ENCODE results near the gene STXBP1. TPM values are rescaled to one million over a fixed set of nuclear protein-coding genes. Genes with fewer than 3 reads are reported as not detected.

STXBP1 gene
- total and polyA plus RNA-seq, 9 of the 15 experiments (the other 6 are each of a cell fraction or from before 2014, with no cell fraction given), result 4.6 to 35.1 (median 9.7) TPM

DNA sequence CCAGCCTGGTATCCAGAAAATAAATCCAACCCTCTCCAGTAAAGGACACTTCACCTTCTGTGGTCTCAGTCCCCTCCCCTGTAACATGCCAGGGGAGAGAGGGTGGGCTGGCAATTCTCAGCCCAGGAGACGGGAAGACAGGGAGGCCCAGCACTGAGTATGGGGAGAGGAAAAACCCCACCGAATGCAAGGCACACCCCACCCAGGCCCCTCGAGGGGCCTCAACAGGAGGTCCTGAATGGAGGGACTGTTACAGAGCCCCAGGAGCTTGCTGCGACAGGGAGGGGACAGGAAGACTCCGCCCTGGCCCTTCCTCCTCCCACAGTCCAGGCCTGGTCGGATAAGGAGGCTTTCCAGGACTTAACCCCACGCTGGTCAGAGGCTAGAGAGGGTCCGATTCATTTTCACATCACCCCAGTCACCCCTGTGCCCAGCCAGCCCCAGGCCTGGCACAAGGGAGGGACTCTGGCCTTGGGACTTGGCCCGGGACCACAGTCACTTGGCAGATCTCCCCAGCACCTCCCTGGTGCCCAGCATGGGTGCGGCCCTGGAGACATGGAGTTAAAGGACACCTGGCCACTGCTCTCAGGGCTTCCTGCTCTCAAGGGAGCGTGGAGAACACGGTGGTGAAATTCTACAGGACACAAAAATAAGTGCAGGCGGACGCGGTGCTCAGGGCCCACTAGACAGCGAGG lies 44.9 kb upstream of the STXBP1 start (continued):
- TF ChIP-seq SMAD4 (CRISPR knock-in tag; conservative IDR thresholded peaks at IDR 0.05), result peak; percentile 26; the same call in 1 of the 2 replicates
- TF ChIP-seq, protein P1, sequence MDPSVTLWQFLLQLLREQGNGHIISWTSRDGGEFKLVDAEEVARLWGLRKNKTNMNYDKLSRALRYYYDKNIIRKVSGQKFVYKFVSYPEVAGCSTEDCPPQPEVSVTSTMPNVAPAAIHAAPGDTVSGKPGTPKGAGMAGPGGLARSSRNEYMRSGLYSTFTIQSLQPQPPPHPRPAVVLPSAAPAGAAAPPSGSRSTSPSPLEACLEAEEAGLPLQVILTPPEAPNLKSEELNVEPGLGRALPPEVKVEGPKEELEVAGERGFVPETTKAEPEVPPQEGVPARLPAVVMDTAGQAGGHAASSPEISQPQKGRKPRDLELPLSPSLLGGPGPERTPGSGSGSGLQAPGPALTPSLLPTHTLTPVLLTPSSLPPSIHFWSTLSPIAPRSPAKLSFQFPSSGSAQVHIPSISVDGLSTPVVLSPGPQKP (CRISPR knock-in tag; IDR thresholded peaks at IDR 0.05), result no peak
- 0 out of 2 replicates have a peak, but pooled peaks have one; percentile 8 for TF ChIP-seq PHF8 (IDR thresholded peaks at IDR 0.05; ENCODE audit: borderline replicate concordance, low read length)
- TF ChIP-seq, protein P2, sequence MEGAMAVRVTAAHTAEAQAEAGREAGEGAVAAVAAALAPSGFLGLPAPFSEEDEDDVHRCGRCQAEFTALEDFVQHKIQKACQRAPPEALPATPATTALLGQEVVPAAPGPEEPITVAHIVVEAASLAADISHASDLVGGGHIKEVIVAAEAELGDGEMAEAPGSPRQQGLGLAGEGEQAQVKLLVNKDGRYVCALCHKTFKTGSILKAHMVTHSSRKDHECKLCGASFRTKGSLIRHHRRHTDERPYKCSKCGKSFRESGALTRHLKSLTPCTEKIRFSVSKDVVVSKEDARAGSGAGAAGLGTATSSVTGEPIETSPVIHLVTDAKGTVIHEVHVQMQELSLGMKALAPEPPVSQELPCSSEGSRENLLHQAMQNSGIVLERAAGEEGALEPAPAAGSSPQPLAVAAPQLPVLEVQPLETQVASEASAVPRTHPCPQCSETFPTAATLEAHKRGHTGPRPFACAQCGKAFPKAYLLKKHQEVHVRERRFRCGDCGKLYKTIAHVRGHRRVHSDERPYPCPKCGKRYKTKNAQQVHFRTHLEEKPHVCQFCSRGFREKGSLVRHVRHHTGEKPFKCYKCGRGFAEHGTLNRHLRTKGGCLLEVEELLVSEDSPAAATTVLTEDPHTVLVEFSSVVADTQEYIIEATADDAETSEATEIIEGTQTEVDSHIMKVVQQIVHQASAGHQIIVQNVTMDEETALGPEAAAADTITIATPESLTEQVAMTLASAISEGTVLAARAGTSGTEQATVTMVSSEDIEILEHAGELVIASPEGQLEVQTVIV (CRISPR knock-in tag; IDR thresholded peaks at IDR 0.05; ENCODE audit: borderline replicate concordance), result no peak
- TF ChIP-seq FOXP1 (CRISPR knock-in tag; IDR thresholded peaks at IDR 0.05), result no peak
- TF ChIP-seq, protein P3, sequence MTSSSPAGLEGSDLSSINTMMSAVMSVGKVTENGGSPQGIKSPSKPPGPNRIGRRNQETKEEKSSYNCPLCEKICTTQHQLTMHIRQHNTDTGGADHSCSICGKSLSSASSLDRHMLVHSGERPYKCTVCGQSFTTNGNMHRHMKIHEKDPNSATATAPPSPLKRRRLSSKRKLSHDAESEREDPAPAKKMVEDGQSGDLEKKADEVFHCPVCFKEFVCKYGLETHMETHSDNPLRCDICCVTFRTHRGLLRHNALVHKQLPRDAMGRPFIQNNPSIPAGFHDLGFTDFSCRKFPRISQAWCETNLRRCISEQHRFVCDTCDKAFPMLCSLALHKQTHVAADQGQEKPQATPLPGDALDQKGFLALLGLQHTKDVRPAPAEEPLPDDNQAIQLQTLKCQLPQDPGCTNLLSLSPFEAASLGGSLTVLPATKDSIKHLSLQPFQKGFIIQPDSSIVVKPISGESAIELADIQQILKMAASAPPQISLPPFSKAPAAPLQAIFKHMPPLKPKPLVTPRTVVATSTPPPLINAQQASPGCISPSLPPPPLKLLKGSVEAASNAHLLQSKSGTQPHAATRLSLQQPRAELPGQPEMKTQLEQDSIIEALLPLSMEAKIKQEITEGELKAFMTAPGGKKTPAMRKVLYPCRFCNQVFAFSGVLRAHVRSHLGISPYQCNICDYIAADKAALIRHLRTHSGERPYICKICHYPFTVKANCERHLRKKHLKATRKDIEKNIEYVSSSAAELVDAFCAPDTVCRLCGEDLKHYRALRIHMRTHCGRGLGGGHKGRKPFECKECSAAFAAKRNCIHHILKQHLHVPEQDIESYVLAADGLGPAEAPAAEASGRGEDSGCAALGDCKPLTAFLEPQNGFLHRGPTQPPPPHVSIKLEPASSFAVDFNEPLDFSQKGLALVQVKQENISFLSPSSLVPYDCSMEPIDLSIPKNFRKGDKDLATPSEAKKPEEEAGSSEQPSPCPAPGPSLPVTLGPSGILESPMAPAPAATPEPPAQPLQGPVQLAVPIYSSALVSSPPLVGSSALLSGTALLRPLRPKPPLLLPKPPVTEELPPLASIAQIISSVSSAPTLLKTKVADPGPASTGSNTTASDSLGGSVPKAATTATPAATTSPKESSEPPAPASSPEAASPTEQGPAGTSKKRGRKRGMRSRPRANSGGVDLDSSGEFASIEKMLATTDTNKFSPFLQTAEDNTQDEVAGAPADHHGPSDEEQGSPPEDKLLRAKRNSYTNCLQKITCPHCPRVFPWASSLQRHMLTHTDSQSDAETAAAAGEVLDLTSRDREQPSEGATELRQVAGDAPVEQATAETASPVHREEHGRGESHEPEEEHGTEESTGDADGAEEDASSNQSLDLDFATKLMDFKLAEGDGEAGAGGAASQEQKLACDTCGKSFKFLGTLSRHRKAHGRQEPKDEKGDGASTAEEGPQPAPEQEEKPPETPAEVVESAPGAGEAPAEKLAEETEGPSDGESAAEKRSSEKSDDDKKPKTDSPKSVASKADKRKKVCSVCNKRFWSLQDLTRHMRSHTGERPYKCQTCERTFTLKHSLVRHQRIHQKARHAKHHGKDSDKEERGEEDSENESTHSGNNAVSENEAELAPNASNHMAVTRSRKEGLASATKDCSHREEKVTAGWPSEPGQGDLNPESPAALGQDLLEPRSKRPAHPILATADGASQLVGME (CRISPR knock-in tag; IDR thresholded peaks at IDR 0.05), result 0 out of 2 replicates have a peak, but pooled peaks have one; percentile 36
- TF ChIP-seq, protein P4, sequence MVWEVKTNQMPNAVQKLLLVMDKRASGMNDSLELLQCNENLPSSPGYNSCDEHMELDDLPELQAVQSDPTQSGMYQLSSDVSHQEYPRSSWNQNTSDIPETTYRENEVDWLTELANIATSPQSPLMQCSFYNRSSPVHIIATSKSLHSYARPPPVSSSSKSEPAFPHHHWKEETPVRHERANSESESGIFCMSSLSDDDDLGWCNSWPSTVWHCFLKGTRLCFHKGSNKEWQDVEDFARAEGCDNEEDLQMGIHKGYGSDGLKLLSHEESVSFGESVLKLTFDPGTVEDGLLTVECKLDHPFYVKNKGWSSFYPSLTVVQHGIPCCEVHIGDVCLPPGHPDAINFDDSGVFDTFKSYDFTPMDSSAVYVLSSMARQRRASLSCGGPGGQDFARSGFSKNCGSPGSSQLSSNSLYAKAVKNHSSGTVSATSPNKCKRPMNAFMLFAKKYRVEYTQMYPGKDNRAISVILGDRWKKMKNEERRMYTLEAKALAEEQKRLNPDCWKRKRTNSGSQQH (CRISPR knock-in tag; IDR thresholded peaks at IDR 0.05), result 0 out of 2 replicates have a peak, but pooled peaks have one; percentile 41
- TF ChIP-seq CBX8 (IDR thresholded peaks at IDR 0.05; ENCODE audit: borderline replicate concordance, extremely low read depth, low read depth, low read length, poor library complexity, severe bottlenecking), result no peak
- TF ChIP-seq KDM2B (CRISPR knock-in tag; IDR thresholded peaks at IDR 0.05), result no peak

Data from K562 (cell line).